ENCODE data around the gene PROZ.
A peak's percentile ranks its signal among the peaks of the same experiment; 100 is the strongest.
"Not testable (repeated sequence)": the region's sequence is repeated elsewhere in the genome, so short reads cannot be mapped to it uniquely, and the experiment has no call there.

PROZ gene

GRCh38 chr13:113157929-113158747, at the start of gene PROZ:
TSS of gene PROZ (plus strand) at chr13:113158648. CDS start at chr13:113158661, 13 bp downstream.
- no peak for DNase-seq

- no peak for DNase-seq
These were observed 49.0 kb upstream of the PROZ start for GRCh38 chr13:113109151-113110047.

- peak; percentile 44 for DNase-seq
These were observed 48.2 kb upstream of the PROZ start for GRCh38 chr13:113110048-113110851.

- peak; percentile 28 for DNase-seq
These were observed 47.6 kb upstream of the PROZ start for GRCh38 chr13:113110852-113111315.

- peak; percentile 7 for DNase-seq
These were observed 46.6 kb upstream of the PROZ start for GRCh38 chr13:113111821-113112220.

GRCh38 chr13:113112475-113112874, 46.0 kb upstream of the PROZ start:
- not testable (repeated sequence) for DNase-seq

- DNase-seq = peak; percentile 12
These were observed 45.3 kb upstream of the PROZ start for GRCh38 chr13:113112893-113113845.

GRCh38 chr13:113113846-113114271, 44.6 kb upstream of the PROZ start:
- peak; percentile 13 for DNase-seq

GRCh38 chr13:113114511-113115362, 43.7 kb upstream of the PROZ start:
- peak; percentile 16 for DNase-seq

GRCh38 chr13:113115363-113116205, 42.9 kb upstream of the PROZ start:
- DNase-seq = peak; percentile 13

- DNase-seq = no peak
These were observed 42.1 kb upstream of the PROZ start for GRCh38 chr13:113116206-113116800.

GRCh38 chr13:113116871-113117271, 41.6 kb upstream of the PROZ start:
- peak; percentile 4 for DNase-seq

GRCh38 chr13:113117335-113117872, 41.0 kb upstream of the PROZ start:
- DNase-seq = peak; percentile 10

- peak; percentile 8 for DNase-seq
These were observed 40.6 kb upstream of the PROZ start for GRCh38 chr13:113117911-113118260.

- peak; percentile 13 for DNase-seq
These were observed 40.0 kb upstream of the PROZ start for GRCh38 chr13:113118261-113119021.

GRCh38 chr13:113119166-113119821, 39.2 kb upstream of the PROZ start:
- DNase-seq = peak; percentile 5

GRCh38 chr13:113119822-113120189, 38.6 kb upstream of the PROZ start:
- DNase-seq = no peak
